Stimulated activated CD4-positive, alpha-beta T cell treated with anti-CD3 and anti-CD28 coated beads, Interleukin-2, amount 100 ng/mL, for 48 hours (primary cell): Measurements from ENCODE around the gene ATP6V1B1.

Experiments used
- DNase-seq, 2 donors: peaks; one replicate each; pipeline ENCODE4 v3.0.0-alpha.2; 2020

Gene ATP6V1B1

DNA sequence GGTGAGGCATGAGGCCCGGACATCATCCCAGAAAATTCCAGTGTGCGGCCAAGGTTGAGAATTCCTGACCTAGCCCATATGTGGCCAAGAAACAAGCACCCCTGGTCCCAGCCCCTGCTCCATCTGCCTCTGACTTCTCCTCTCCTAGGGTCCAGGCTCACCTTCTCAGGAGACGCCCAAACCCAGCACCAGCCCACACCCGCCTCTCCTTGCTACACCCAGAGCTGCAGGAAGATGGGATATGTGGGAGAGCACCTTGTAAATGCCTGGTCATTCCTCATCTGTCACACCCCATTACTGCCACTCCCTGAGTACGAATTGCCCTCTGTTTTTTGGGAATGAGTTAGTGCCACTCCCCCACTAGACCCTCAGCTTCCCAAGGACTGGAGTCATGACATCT lies 7.3 kb upstream of the ATP6V1B1 start:
- no peak for DNase-seq

DNA sequence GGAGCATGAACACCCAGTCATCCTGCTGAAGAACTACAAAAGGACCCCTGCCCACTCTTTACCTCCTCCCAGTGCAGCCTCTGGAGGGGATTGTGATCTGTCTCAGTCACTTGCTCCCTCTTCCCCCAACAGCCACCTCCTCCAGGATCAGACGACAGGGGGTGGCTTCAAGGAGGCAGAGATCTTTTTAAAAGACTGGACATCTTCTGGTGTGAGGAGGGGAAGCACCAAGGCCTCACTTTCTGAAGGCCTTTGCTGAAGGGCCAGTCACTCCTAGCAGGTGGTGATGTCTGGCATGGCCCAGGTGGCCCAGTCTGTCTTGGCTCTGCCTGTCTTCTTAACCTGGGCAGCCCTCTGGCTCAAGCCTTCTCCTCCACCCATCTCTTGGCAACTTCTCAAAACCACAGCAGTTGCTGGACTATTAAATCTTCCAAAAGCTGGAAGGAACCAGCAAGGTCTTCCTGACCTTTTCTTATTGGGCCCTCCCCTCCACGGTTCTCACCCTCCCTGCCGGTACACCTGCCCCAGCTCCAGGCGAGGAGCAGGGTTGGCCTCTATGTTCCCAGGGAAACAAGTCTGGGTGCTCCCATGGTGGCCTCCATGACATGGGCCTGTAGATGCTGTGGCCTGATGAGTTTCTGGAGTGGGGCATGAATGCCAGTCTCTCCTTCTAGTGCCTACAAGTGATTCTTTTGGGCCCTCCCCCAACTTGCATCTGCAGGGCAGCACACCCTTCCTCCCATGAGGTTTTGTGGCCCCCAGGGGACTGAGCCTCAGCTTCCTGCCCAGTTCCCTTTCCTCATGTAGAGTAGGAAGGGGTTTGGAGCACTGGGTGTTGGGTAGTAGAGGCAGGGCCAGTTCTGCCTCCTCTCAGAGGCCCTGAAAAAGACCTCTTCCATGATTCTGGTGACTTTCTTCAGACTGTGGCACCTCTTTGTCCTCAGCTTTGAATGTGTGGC lies 5.0 kb upstream of the ATP6V1B1 start:
- no peak for DNase-seq

DNA sequence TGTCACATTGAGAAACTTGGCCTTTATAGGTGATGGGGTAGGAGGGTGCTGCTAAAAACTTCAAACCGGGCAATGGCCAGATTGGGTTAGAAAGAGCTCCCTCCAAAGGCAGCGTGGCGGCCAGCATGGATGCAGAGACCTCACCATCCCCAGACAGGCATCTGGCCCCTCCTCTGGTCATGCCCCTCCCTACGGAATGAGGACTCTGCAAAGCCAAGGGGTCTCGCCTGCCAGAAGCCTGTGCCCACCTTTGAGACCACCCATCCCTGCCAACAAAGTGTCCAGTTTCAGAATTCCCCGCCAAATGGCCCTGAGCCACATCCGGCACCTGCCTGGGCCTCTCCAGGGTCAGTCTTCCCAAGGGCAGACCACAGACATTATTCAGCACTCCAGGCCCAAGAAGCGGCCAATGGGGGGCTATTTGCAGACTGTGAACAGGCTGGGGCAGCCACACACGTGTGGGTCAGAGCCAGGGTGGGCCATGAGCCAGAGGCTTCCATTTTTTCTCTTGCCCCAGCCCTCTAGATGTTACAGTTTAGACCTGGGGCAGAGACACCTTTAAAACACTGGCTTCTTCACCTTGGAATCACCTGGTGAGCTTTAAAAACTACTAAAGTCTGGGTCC lies 4.2 kb upstream of the ATP6V1B1 start:
- no peak for DNase-seq

DNA sequence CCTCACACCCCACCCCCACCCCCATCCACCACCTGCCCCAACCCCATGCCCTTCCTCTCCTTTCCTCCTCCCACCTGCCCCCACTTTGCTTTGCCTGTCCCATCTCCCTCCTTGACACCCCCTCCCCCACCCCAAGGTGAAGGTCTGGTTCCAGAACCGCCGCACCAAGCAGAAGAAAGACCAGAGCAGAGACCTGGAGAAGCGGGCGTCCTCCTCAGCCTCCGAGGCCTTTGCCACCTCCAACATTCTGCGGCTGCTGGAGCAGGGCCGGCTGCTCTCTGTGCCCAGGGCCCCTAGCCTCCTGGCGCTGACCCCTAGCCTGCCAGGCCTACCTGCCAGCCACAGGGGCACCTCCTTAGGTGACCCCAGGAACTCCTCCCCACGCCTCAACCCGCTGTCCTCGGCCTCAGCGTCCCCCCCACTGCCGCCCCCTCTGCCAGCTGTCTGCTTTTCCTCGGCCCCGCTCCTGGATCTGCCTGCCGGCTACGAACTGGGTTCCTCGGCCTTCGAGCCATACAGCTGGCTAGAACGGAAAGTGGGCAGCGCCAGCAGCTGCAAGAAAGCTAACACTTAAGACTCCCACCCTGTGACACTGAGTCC lies 3.0 kb upstream of the ATP6V1B1 start:
- DNase-seq = no peak

DNA sequence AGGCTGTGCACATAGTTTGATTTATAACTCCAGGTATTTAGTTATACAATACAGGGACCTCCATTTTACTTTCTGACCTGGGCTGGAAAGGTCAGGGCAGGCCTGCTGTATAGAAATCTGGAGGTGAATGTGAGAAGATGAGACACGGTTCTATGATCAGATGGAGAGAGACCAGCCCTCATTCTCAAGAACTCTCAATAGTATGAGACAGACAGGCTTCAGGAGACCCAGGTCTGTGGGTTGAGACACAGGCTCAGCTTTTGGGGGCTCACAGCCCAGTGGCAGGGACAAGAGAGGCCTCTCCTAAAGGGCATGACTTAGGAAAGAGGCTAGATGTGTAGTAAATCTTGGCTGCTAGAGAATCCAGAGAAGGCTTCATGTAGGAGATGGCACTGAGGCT lies 719 bp upstream of the ATP6V1B1 start:
- no peak for DNase-seq

DNA sequence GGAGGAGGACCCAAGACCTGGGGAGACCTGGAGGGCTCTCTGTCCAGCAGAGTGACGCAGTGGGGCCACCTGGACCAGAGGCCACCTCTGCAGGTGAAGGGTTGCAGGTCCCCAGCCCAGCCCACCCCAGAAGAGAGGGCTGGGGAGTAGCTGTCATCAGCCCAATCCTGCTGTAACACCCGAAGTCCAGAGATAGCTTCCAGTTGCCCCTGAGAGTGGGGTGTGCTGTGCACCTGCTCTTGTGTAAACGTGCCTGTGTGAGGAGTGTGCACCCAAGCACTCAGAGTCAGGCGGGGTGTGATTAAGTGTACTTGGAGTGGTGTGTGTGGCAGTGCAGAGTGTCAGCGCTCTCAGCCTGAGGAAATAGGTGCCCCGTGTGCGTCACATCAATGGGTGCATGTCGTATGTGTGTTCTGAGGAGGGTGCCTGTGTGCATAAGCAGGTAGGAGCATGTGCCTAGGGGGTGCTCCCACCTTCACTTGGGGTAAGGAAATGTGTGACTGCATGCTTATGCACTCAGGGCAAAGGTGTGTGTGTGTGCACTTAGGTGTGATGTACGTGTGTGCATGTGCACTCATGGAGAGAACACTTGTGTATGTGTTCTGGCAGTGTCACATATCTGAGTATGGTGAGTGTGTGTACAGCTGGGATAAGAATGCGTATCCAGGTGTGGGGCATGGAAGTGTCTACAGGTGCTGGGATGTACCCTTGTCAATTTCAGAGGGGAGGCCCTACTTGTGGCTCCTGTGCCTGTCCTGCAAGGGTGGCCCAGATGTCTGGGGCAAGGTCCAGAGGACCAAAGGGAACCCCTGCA lies 672 bp downstream of the ATP6V1B1 start:
- DNase-seq = no peak

DNA sequence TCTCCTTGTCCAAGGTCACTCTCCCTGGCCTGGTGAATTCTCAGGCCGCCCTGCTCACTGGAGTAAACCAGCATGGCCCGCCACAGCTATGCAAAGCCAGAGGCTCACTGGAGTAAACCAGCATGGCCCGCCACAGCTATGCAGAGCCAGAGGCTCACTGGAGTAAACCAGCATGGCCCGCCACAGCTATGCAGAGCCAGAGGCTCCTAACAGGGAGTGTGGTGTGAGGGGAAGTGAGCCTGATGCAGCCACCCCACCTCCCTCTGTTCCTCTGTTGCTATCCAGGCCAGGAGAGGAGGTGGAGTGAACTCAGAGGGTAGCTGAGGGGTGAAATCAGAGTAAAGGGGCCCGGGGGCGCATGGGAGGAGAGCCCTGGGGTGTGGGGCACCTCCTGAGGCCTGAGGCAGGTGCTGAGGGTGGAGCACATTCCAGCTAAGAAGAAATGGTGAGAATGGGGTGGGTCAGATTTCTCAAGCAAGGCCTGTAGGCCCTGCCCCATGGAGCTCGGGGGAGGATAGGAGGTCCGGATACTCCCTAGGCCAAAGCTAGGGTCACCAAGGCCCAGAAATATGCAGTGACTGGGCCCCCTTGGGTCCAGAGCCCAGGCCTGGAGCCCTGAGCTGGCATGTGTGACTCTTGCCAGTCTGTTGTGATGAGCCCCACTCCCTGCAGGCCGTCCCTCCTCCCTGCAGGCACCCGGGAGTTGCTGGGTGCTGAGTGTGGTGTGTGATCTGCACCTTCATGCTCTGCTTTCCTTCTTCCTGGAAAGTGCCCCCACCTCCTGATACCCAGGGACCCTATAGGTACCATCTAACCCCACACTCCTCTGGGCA lies 1.5 kb downstream of the ATP6V1B1 start:
- DNase-seq = no peak

DNA sequence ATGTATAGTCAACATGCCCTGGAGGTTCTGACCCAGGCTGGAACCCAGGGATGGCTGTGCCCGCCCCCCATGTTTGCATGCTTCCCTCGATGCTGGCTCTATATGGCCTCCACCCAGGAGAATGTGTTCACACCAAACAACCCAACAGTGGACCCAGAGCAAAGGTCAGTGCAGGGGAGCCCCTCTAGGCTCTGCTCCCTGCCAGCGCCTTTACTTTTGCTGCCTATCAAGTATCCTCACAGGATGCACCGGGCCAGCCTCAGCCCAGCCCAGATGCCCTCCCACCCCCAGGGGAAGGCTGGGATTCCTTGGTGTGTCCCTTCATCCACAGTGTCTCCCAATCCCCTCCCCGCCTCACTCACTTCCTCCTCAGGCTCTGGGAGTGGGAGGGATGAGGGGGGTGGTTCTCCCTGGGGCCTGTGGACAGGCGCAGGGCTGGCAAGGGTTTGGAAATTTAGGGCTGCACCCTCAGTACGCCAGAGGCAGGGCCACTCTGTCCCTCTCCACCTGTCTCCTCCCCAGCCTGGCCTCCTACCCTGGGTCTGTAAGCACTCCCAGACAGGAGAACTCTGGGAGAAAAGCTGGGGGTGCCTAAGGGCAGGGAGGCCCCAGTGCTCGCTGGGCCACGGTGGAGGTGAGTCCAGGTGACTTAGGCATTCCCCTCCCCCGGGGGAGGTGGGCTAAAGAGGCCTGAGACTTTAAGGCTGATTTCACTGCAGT lies 2.3 kb downstream of the ATP6V1B1 start:
- no peak for DNase-seq

DNA sequence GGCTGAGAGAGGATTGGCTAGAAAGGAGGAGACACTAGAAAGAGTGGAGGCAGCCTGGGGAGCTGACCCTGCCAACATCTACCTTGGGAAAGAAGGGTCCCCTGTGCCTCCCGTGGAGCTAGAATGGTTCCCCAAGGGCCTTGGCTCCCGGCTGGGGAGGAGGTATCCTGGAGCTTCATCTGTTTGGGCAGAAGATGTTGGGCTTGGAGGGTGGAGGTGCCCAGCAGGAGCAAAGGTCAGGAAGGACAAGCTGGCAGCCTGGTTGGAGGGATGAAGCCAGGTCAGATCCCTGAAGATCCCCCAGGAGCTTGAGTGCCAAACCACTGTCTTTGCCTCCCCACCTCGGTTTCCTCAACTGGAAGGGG lies 2.9 kb downstream of the ATP6V1B1 start:
- DNase-seq = no peak

DNA sequence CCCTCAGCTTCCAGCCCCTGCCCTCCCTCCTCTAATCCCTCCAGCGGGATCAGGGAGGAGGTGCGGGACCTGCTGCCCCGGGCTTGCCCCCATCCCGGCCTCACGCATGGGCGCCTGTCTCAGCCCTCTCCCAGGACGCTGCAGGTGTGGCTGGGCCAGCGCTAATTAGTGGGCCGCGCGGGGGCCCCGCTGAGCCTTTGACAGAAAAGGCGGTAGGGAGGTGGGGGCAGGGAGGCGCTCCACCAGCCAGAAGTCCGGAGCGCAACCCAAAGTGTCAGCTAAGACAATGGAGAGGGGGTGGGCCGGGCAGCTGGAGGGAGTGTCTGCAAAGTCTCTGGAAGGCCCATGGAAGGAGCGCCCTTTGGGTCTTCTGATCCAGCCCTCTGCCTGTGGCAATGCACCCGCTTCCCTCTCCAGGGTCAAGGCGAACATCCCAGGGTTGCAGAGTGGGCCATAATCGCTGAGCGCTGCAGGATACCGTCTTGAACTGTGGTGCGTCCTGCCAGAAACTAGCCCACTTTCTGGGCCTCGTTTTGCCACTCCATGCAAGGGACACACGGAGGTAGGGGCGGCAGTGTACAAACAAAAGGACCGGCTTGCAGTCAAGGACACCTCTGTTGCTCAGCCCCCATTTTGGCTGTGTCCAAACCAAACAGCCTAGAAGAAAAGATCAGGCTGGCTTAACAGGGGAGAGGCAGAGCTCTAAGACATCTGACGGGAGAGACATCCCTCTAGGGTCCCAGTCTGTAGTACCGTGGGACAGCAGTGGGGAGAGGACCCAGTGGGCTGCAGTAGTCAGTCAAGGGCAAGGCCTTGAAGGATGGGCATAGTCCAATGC lies 3.5 kb downstream of the ATP6V1B1 start:
- DNase-seq = no peak

DNA sequence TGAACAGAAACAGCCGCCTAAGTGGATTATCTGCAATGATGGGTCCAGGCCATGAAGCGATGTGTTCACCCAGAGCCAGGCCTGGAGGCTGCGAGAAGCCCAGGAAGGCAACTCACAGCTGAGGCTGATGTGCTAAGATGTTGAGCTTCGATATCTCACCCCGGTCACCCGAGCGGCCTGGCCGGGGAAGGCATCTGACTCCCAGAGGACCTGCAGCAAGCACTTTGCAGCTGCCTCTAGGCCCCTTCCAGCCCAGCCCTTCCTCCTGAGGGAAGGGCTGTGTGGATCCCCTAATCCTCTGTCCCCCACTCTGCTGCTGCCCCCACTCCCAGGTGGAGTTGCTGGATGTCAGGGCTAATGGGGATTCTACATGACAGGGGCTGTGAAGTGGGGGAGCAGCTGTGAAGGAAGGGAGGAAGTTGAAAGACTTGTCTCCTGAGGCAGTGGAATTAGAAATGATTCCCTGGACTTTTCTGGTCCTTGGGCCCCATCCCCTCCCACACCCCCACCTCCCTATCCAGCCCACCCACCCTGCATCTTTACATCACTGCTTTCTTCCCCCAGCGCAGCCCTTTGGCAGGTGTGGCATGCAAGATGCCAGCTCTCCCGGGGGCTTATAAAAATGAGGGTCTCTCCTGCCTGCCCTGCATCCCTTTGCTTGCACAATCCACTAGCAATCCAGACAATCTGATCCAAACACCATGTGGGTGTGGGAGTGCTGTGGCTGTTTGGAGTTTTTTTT lies 4.3 kb downstream of the ATP6V1B1 start:
- DNase-seq = no peak

DNA sequence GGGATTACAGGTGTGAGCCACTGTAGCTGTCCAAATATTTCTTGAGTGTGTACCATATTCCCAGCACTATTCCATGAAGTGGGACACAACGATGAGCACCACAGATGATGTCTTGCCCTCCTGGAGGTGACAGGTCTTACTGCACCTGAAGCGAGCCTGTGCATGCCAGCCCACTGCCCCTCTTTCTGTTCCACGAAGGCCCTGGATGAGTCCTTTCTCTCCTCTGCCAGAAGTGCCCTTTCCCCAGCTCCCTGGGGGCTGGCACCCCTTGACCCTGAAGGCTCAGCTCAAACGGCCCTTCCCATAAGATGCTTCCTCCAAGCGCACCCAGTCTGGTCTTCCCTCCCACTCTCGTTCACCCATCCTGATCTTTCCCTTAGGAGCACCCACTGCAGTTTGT lies 5.5 kb downstream of the ATP6V1B1 start:
- DNase-seq = no peak

DNA sequence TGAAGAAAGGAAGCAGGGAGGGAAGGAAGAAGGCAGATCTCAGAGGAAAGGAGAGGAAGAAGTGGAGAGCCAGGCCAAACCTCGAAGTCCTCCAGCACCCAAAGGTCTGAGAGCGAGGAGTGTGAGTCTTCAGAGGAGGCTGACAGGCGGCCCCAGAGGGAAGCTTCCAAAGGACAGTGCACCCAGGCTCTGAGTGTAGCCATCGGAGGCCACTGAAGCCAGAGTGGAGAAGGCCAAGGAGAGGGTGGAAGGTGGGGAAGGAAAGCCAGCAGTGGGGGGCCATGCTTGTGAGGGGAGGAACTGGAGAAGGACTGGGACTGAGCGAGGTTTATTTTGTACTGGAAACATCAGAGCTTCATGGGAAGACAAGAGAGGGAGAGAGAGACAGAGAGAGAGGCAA lies 6.0 kb downstream of the ATP6V1B1 start:
- DNase-seq = no peak

DNA sequence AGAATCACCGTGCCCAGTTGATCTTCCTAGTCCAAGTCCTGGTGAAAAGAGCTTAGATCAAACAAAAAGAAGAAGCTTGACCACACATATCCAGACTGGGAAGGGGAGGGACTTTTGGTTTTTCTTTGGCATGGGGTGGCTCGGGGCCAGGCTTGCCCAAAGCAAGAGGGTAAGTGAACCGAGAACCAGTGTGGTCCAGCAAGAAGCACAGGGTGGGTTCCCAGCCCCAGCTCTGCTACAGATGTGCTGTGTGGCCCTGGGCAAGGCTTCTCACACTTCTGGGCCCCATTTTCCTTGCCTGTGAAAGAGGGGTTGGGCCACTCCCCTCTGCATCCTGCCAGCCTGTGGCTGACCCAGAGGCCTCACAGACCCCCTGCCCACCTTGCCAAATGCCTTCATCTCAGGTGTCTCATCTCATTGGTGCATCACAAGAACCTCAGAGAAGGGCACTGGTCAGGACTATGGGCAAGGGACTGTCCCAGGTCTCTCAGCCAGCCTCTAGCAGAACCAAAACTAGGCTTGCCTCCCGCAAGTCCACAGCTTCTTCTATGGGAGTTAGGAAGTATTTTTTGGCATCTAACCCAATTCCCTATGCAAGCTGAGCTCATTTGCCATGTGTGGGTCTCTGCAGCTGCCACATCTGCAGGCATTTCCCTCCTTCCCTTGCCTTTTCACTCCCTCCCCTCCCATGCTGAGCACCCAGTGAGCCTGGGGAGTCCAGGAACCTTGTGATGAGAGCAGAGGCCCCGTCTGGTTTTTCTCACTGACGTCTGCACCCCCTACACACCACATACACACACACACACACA lies 6.9 kb downstream of the ATP6V1B1 start:
- DNase-seq = no peak

DNA sequence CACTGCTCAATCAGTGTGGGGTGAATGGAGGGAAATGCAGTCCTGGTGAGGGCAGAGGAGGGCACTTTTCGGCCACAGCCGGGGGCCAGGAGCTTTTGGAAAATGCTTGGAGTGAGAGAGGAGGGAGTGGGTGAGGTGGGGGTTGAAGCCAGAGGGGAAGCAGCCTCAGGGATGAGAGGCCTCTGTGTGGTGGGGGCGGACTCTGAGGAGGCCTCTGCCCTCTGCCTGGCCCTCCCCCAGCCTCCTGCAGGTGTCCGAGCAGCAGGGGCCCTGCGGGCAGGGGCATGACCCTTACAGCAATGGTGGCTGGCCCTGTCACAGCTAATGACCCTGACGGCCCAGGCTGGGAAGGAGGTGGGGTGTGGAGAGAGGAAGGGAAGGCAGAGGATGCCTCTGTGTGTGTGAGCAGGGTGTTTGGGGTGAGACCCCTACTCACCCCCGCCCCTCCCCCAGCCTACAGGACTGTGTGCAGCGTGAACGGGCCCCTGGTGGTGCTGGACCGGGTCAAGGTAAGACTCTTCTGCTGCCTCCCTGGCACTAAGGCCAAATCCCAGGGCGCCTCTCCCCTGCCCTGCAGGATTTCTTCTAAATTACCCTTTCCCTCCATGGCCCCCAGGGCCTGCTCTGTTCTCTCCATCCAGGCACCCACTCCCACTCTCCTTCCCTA lies 7.6 kb downstream of the ATP6V1B1 start:
- DNase-seq = no peak

DNA sequence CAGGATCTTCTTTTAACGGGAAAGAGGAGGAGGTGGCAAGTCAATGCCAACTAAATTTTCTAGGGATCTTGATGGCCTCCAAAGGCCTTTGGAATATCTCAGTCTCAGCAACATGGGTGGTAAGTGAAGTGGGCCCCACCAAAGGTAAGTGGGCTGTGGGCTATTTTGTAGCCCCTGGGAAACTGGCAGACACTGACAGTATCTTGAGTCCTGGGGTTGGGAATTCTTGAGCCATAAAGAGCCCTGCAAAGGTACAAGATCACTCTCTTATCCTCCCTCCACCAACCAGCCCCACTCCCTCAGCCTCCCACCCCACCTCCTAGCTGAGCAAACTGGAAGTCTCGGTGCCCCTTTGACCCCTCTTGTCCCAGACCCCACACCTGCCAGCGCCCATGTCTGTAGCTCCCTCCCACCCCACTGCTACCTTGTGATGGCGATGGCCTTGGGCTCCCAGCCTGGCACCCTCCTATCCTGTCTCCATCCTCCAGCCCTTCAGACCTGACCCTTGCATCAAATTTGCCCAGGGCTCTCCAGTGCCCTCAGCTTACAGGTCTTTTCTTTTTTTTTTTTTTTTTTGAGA lies 8.5 kb downstream of the ATP6V1B1 start:
- no peak for DNase-seq

DNA sequence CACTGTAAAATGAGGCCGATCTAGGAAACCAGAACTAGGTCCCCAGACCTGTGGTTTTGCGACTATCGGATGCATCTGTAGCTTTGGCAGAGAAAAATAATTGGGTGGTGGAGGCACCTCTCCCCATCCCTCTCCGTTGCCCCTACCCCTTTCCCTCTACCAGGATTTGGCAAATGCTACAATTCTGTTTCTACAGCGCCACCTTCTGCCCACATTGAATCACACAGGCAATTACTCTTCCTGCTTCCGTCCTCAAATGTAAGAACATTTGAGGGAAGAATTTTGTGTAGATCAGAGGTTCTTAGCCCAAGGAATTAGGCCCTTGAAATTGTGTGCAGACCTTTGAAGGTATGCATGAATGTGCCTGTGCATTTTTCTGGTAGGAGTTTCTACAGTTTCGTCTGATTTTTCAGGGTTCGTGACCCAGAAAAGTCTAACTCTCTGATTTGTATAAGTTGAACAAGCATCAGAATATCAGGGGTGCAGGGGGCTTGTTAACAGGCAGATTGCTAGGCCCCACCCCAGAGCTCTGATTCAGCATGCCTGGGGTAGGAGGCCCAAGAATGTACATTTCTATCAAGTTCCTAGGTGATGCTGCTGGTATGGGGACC lies 11.2 kb downstream of the ATP6V1B1 start:
- DNase-seq = peak; percentile 46 to 57
